GM12878 (cell line): ENCODE results near the gene SCARF2. TPM values are rescaled to one million over a fixed set of nuclear protein-coding genes. Genes with fewer than 3 reads are reported as not detected.

ENCODE experiments used
- ATAC-seq: fragments of 200-7000 bp; cut with Tn5 transposase; 3 replicates; pipeline ENCODE4 v1.9.1; 2020; ENCODE audit warnings: mild to moderate bottlenecking, moderate library complexity
- BruUV-seq: library from RNA; stranded (reverse); fragments of 400-500 nt; replicated peaks from 2 replicates; lab custom pipeline; 2021; lab: Mats Ljungman, UMichigan
- CTCF ChIA-PET: fragments of 300-600 bp; sonication (Branson Sonifier 250); formaldehyde crosslinking; extraction: SDS; loops from one replicate; lab custom pipeline; 2021; ENCODE audit warnings: inconsistent platforms; lab: Yijun Ruan, JAX
- POLR2A ChIA-PET: fragments of 350-600 bp; formaldehyde crosslinking; extraction: SDS; loops from one replicate; lab custom pipeline; 2021; ENCODE audit warnings: inconsistent platforms; lab: Charles Lee
- RAD21 ChIA-PET: fragments of 300-600 bp; sonication (Branson Sonifier 250); formaldehyde crosslinking; loops from one replicate; lab custom pipeline; 2023; ENCODE audit warnings: antibody characterized with exemption; ENCODE audit not compliant: unreplicated experiment; lab: Charles Lee
- SMC1A ChIA-PET: fragments of 300-600 bp; sonication (Branson Sonifier 250); formaldehyde crosslinking; loops from one replicate; lab custom pipeline; 2023; ENCODE audit not compliant: unreplicated experiment, uncharacterized antibody; lab: Charles Lee
- DNase-seq: peaks from one replicate; pipeline ENCODE4 v3.0.0-alpha.2; 2011; ENCODE audit warnings: low read depth, low spot score
- FAIRE-seq: peaks from 3 replicates; lab custom pipeline; 2011; peaks lifted over from hg19 to GRCh38; lab: Jason Lieb, UNC
- H2AFZ ChIP-seq: 2 replicates; pipeline ENCODE4 v1.6.0; 2011; ENCODE audit warnings: low read depth, low read length, control low read depth; ENCODE audit not compliant: control insufficient read depth
- H3K27ac ChIP-seq: 2 replicates; pipeline ENCODE4 v1.5.1; 2011; ENCODE audit warnings: control low read depth; ENCODE audit not compliant: control insufficient read depth, insufficient read depth
- H3K27me3 ChIP-seq, 2 experiments: replicated peaks in 1 of 2; 2 replicates each; pipeline versions ENCODE4 v1.6.0 to v1.6.1; 2011; ENCODE audit warnings: low read length in 1 of 2; ENCODE audit not compliant: control insufficient read depth in 2 of 2, insufficient read depth in 2 of 2
- H3K36me3 ChIP-seq, 2 experiments: 2 replicates each; pipeline ENCODE4 v1.5.1; 2011; ENCODE audit warnings: low read length in 1 of 2; ENCODE audit not compliant: control insufficient read depth in 2 of 2, insufficient read depth in 2 of 2
- H3K4me1 ChIP-seq: 2 replicates; pipeline ENCODE4 v1.6.1; 2011; ENCODE audit warnings: mild to moderate bottlenecking, low read length, moderate library complexity, mixed read lengths; ENCODE audit not compliant: control insufficient read depth, insufficient read depth
- H3K4me2 ChIP-seq: 2 replicates; pipeline ENCODE4 v1.6.0; 2011; ENCODE audit warnings: control low read depth; ENCODE audit not compliant: control insufficient read depth, insufficient read depth
- H3K4me3 ChIP-seq: fragments of 200-600 bp; sonication (generic); 2 replicates; pipeline ENCODE4 v1.5.1; 2016
- H3K79me2 ChIP-seq: 2 replicates; pipeline ENCODE4 v1.6.0; 2011; ENCODE audit warnings: low read length; ENCODE audit not compliant: control insufficient read depth, insufficient read depth
- H3K9ac ChIP-seq: 2 replicates; pipeline ENCODE4 v1.8.0; 2011; ENCODE audit warnings: low read length, control low read depth, mixed read lengths; ENCODE audit not compliant: control insufficient read depth, insufficient read depth
- H3K9me3 ChIP-seq: replicated peaks from 3 replicates; pipeline ENCODE4 v1.5.1; 2011; ENCODE audit warnings: mild to moderate bottlenecking, low read length; ENCODE audit not compliant: control insufficient read depth, insufficient read depth
- H4K20me1 ChIP-seq: 2 replicates; pipeline ENCODE4 v1.6.0; 2011; ENCODE audit not compliant: control insufficient read depth, insufficient read depth
- BACH1 ChIP-seq: fragments of 450-650 bp; IDR thresholded peaks from 2 replicates; pipeline ENCODE4 v1.6.1; 2017; ENCODE audit warnings: mild to moderate bottlenecking, borderline replicate concordance
- BRCA1 ChIP-seq: IDR thresholded peaks from 2 replicates; pipeline ENCODE4 v1.6.1; 2011; ENCODE audit warnings: low read depth, low read length, improper control_type of control experiment
- CBX5 ChIP-seq: sonication (generic); IDR thresholded peaks from 2 replicates; pipeline ENCODE4 v1.6.1; 2016; ENCODE audit warnings: low read depth, moderate library complexity, mild to moderate bottlenecking, inconsistent platforms
- CHD4 ChIP-seq: fragments of 200-600 bp; sonication (generic); IDR thresholded peaks from 2 replicates; pipeline ENCODE4 v1.6.1; 2016; ENCODE audit warnings: mild to moderate bottlenecking
- IRF3 ChIP-seq: fragments of 450-650 bp; IDR thresholded peaks from 2 replicates; pipeline ENCODE4 v1.6.1; 2014; ENCODE audit warnings: mild to moderate bottlenecking
- NFYA ChIP-seq: IDR thresholded peaks from 2 replicates; pipeline ENCODE4 v1.6.1; 2011; ENCODE audit warnings: low read depth, mild to moderate bottlenecking, low read length, improper control_type of control experiment, borderline replicate concordance
- RELA ChIP-seq: fragments of 450-650 bp; IDR thresholded peaks from 2 replicates; pipeline ENCODE4 v1.8.0; 2014; ENCODE audit warnings: borderline replicate concordance; ENCODE audit not compliant: partially characterized antibody
- ZBTB33 ChIP-seq: fragments of 450-650 bp; IDR thresholded peaks from 2 replicates; pipeline ENCODE4 v1.6.1; 2017; ENCODE audit warnings: mild to moderate bottlenecking
- WGBS: methylation state at CpG from one replicate; pipeline ENCODE4 v1.1.6; 2016; ENCODE audit warnings: low lambda C conversion rate; ENCODE audit not compliant: insufficient replicate concordance, insufficient coverage; ENCODE audit errors: missing lambda C conversion rate; 5-methylcytosine and 5-hydroxymethylcytosine counted together
- in situ Hi-C: fragments of 300-500 bp; cut with MboI; formaldehyde crosslinking; loops from 9 replicates; pipeline ENCODE4 v1.14.3; 2018; ENCODE audit warnings: mixed read lengths
- intact Hi-C: fragments of 100-400 bp; cut with micrococcal nuclease; formaldehyde crosslinking; loops from one replicate; pipeline ENCODE4 v1.14.2; 2022; ENCODE audit not compliant: unreplicated experiment
- polyA plus RNA-seq, 11 experiments: library from polyadenylated mRNA; depleted of rRNA in 4 of 11; unstranded in 6 of 11; stranded (reverse) in 5 of 11; fragments of >200 nt; fragmentation: Nextera tagmentation in 4 of 11; fragmentation: Illumina TruSeq in 1 of 11; extraction: Ambion mirVana in 4 of 11; extraction: Trizol in 1 of 11; gene quantifications; 1 replicate in 1 of 11; 2 replicates in 10 of 11; pipeline versions ENCODE4 v1.2.1 to v1.2.3, GENCODE V29; 2011 to 2016; ENCODE audit warnings: inconsistent platforms in 2 of 11, missing spikeins in 2 of 11, low read depth in 1 of 11
- total RNA-seq, 4 experiments: library from RNA; depleted of rRNA in 3 of 4; stranded (reverse); fragments of >200 nt in 3 of 4; fragmentation: Illumina TruSeq in 1 of 4; extraction: Trizol in 1 of 4; gene quantifications; 2 replicates each; pipeline versions ENCODE4 v1.2.1 to v1.2.3, GENCODE V29; 2013 to 2021
- TF ChIP-seq, protein P1 (sequence below): IDR thresholded peaks from 2 replicates; pipeline ENCODE4 v1.6.1; 2011; ENCODE audit warnings: low read depth, mild to moderate bottlenecking, low read length, moderate library complexity, borderline replicate concordance; ENCODE audit errors: extremely low read depth

Gene SCARF2
- total and polyA plus RNA-seq, 10 of the 15 experiments (the other 5 are each of a cell fraction or from before 2014, with no cell fraction given) = 0.01 to 0.74 (median 0.17) TPM; not detected in 5

DNA sequence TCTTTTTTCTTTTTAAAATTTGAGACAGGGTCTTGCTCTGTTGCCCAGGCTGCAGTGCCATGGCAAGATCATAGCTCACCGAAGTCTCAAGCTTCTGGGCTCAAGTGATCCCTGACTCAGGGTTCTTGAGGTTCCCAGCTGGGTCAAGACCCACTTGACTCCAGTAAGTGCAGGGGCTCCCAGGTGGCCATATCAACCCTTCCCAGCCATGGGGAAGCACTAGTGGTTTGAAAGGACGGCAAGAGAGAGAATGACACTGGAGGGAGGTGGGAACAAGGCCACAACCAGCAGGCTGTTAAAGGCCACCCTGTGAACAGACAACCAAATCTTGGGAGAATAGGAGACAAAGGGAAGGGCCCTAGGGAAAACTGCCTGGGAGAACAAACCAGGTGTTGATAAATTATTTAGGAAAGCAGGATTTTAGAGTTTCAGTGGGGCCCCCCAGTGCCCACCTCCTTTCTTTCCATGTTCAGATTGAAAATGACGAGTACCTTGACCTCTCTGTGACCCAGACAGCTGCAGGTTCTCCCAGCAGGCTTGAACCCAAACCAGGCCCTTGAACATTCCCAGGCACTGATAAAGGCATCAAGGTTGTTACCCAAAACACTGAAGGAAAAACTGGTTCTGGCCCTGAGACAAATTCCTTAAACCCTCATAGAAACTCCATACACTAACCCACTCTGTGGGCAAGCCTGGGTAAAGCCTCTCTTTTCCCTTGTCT is 29.2 kb upstream of the SCARF2 start:
- CTCF ChIA-PET = no interaction called here
- no peaks in the 10 kb centered on the region for H4K20me1 ChIP-seq

More for the DNA sequence above, 29.2 kb upstream of the SCARF2 start:
- SMC1A ChIA-PET = no interaction called here
- Histone ChIP-seq H3K9ac (no peak overlapping the region), H3K27me3 (no peaks in the 10 kb centered on the region), H3K4me1 (peaks cover 17% of the 10 kb centered on the region), H3K36me3 (peaks cover 2 to 3% of the 10 kb centered on the region in 2 experiments; a peak in 2 of 4 replicates), H2AFZ (no peak overlapping the region), H3K79me2 (no peaks in the 10 kb centered on the region), H3K27ac (no peak overlapping the region), H3K4me2 (no peak overlapping the region), H3K9me3 (no peaks in the 10 kb centered on the region), H3K4me3 (no peak overlapping the region)
- in situ Hi-C loops = no loop called here
- intact Hi-C loops = no loop called here
- BruUV-seq = no TSS peak
- WGBS = 74% methylated on average over 3 of the region's 3 CpGs
- RAD21 ChIA-PET = no interaction called here
- POLR2A ChIA-PET = no interaction called here
- no peak for DNase-seq
- no peak for ATAC-seq
- no peak for FAIRE-seq
- TF ChIP-seq CBX5 = no peak
- no peak for TF ChIP-seq ZBTB33
- no peak for TF ChIP-seq RELA
- TF ChIP-seq IRF3 = no peak
- no peak for TF ChIP-seq NFYA
- TF ChIP-seq, protein P1, sequence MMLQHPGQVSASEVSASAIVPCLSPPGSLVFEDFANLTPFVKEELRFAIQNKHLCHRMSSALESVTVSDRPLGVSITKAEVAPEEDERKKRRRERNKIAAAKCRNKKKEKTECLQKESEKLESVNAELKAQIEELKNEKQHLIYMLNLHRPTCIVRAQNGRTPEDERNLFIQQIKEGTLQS = no peak
- TF ChIP-seq BACH1 = no peak
- no peak for TF ChIP-seq CHD4
- TF ChIP-seq BRCA1 = no peak
